GM04504 (cell line): ENCODE results near the gene RNASE8.

Experiments
- DNase-seq: peaks from one replicate; pipeline ENCODE4 v3.0.0-alpha.2; 2012; ENCODE audit warnings: low read depth

Gene RNASE8

DNA sequence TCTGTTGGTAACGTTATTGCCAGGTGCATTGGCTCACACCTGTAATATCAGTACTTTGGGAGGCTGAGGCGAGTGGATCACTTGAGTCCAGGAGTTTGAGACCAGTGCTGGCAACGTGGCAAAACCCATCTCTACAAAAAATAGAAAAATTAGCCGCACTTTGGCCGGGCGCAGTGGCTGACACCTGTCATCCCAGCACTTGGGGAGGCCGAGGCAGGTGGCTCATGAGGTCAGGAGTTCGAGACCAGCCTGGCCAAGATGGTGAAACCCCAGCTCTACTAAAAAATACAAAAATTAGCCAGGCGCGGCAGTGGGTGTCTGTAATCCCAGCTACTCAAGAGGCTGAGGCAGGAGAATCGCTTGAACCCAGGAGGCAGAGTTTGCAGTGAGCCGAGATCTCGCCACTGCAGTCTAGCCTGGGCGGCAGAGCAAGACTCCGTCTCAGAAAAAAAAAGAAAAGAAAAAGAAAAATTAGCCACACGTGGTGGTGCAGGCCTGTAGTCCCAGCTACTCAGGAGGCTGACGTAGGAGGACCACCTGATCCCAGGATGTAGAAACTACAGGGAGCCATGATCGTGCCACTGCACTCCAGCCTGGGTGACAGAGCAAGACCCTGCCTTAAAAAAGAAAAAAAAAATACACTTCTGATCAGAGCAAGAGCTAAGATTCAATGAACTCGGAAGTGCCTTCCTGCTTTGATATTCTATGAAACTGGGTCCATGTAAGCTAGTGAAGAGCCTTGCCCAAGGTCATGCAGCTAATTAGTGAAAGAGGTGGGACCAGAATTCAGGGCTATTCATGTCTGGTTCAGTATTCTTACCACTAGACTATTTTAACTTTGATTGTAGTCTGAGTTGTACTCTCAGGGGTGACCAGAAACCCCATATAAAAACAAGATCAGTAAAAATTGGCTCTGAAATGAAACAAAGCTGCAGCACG is 4.2 kb upstream of the RNASE8 start:
- DNase-seq, result no peak

- no peak for DNase-seq
Observed at GRCh38 chr14:21054123-21054767, 3.4 kb upstream of the RNASE8 start.

DNA sequence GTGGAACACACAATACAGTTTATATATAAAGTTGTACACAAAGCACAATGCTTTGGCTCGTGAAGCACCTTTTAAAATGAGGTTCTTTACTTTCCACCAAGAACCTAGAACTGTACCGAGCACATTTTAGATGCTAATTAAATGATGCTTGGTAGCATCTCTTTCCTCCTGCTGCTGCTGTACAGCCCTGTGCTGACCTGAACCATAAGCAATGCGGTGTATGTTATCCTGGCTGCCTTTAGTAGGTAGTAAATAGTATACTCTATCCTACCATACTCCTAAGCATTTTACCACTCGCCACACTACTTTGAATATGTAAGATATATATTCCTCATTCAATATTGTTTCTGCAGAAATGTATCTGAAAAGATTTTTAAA is 2.9 kb upstream of the RNASE8 start:
- DNase-seq, result no peak

- DNase-seq, result no peak
Observed at GRCh38 chr14:21055432-21056117, 2.0 kb upstream of the RNASE8 start.

DNA sequence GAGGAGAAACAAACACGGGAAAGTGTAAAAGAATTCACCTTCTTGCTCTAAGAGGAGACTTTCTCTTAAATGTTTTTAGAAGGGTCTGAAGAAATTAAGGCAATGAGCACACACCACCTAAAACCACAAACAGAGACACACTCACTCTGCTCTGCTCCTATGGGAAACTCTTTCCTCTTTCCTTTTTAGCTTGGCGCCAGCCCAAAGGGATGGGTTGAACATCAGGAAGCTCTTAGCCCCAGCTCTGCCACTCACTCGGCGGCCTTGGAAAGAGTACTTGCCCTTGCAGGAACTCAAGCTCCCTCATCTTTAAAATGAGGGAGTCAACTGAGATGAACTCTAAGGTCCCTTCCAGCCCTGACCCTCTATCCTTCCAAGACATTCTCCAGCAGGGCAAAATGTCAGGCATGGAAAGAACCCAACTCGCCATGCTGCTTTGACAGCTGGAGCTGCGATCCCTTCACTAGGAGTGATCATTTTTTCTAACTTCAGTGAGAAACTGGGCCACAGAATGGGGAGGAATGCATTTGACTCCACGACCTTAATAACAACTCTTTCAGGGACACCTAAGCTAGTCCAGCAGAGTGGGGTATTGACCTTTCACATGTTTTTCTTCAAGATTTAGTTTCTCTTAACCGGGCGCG is 980 bp upstream of the RNASE8 start:
- peak; percentile 64 for DNase-seq

- DNase-seq, result no peak
Observed at GRCh38 chr14:21058903-21059302, 1.3 kb downstream of the RNASE8 start.

GRCh38 chr14:21059842-21060613 is 2.4 kb downstream of the RNASE8 start:
- peak; percentile 35 for DNase-seq

DNA sequence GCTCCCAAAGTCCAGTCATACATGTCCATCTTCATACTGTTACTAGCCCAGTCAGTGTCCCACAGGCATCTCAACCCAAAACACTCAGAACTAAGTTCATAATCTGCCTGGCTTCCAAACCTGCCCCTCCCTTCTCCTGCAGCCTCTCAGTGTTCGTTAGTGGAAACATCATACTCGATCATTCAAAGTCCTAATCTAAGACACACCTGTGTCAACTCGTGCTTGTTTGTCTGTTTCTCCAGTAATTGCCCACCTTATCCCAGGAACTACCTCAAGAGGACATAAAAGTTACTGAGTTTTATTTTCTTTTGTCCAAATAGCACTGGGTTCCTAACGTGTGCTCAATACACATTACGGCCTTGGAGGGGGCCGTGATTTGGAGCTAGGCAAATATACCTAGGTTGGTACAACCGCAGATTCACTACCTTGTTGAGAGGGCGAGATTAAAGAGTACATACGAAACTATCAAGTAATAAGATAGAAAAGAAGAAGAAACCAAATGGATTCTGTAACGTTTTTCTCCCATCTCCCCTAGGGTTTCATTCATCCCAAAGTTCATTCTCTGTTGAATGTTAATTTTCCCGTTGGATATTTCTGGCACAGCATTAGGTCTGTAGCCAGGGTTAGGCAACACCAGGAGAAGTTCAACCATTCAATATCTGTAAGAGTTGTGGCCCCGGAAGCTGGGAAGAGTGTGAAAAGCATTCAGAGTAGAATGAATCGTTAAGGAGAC is 3.2 kb downstream of the RNASE8 start:
- DNase-seq, result no peak

GRCh38 chr14:21061347-21061668 is 3.7 kb downstream of the RNASE8 start:
- no peak for DNase-seq

DNA sequence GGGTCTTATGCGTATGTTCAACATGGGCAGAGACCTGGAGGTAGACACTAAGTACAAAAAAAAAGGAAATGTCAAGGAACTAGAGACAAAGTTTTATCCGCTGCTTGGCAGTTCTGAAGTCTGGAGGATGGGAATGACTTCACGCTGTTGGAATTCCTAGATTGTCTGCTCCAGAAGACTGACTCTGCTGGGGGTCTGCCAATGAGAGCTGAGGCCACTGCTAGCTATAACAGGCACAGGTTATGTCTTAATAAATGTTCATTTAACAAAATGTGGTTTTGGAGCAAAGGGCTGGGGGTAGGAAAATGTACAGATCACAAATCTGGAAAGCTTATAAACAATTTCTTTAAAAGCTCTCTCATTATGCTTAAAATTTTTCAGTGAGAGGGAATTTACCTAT is 5.9 kb downstream of the RNASE8 start:
- peak; percentile 65 for DNase-seq

DNA sequence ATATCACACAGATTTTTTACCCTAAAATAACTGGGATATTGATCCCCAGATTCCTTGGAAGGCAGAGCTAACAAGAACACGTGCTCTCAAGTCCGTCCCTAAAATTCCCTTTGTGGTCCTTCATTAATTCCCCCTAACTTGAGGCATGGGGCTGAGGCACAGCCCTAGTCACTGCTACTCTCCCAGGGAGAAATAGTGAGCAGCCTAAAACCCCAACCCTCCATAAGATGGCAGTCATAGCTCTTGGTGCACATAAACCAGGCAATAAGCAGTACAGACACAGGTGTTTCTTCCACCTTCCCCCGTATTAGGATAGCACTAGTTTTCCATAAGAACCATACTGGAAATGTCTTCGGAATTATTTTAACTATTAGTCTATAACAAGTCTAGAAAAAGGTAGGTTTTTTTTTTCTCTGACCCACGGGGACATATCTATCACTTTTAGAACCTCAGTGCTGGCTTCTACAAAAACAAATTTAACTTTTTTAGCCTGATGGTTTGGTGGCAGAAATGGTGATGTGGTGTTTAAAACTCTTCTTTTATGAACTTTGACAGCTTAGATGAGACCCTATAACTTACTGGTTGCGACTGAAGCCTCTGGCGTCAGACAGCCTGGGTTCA is 9.4 kb downstream of the RNASE8 start:
- DNase-seq, result no peak

DNA sequence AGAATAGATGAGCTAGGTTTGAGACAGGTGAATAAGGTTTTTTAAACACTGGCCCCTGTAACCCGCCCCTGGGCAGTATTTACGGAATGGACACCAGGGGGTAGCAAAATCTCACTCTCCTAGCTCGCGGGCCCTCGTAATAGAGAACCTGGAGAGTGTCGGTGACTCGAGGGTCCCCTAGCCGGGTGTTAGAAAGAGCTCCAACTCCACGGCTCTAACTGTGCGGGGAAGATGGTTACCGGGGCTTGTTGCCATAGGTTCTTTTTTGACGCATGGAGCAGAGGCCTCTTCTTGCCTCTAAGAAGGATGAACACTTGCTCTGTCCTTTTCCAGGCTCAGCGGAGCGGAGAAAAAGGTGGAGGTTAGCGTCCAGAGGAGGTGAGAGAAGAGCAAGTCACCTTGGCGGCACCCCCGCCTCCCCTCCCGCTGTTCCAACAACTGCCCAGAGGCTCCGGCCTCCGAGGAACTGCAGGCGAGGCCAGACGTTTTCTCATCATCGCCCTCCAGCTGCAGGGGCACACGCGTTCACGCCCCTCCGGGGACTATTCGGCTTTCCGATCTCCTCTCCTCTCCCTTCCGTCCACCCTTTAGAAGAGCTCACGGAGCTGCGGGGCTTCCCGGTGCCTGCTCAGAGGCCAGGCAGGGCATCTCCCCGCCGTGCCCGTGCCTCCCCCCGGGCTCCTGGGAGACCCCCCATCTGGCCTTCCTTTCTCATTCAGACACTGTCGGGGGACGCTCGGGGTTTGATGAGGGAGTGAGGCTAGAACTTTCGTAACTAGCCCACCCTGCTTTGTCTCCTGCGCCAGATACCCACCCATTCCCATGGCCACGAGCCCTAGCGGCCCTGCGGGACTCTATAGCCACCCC is 11.1 kb downstream of the RNASE8 start:
- DNase-seq, result peak; percentile 34

DNA sequence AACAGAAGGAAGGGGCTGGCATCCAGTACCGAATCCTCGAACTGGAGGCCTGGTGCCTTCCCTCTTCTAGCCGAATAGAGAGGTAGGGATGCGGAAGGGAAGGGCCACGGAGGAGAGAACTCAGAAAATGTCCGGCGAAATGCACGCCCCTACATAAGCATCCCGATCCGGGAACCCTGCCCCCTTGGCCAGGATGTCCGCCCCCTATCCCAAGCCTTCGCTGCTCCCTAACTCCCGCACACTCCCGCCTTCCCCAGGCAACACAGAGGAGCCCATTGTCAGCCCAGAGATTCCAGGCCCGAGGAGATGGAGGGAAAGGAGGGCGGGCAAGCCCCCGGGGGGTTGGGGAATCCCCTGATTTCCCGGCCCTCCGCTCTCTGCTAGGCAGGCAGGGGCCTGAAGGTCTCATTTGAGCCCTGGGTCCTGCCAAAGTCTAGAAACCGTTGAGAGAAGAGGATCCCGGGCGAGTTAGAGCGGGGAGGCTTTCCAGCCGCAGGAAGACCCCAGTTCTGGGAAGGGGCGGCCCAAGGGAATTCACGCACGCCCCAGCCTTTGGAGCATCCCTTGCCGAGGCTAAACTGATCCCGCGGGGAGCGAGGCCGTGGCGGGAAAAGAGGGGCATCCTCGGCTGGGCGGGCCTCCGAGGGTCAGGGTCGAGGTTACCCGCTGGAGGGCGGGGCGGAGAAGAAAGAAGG is 11.9 kb downstream of the RNASE8 start:
- no peak for DNase-seq

DNA sequence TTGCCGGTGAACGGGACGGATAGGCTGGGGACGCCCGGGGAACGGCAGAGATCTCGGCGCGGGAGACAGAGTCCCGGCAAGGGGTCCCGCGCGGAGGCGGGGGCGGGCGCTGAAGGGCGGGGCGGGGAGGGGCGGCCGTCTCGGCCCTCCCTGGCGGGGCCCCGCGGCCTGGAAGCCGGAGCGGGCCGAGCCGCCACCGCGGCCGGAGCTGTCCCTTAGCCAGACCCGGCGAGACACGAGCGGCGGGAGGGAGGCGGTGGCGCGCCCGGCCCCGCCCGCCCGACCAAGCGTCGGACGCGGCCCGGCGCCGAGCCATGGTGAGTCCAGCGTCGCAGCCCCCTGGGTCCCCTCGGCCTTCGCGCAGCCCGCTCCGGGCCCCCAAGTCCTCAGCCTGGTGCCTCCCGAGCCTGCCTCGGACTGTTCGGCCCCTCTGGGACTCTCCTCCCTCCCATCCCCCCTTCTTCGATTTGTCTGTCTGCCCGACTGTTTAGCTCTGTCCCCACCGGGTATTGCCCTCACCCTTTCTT is 12.5 kb downstream of the RNASE8 start, which contains the start of gene ARHGEF40:
Gene ARHGEF40 (plus strand): TSS at position 222 of the 527 bp plus-strand sequence. CDS start 93 bp downstream, at position 315.
- peak; percentile 21 for DNase-seq

DNA sequence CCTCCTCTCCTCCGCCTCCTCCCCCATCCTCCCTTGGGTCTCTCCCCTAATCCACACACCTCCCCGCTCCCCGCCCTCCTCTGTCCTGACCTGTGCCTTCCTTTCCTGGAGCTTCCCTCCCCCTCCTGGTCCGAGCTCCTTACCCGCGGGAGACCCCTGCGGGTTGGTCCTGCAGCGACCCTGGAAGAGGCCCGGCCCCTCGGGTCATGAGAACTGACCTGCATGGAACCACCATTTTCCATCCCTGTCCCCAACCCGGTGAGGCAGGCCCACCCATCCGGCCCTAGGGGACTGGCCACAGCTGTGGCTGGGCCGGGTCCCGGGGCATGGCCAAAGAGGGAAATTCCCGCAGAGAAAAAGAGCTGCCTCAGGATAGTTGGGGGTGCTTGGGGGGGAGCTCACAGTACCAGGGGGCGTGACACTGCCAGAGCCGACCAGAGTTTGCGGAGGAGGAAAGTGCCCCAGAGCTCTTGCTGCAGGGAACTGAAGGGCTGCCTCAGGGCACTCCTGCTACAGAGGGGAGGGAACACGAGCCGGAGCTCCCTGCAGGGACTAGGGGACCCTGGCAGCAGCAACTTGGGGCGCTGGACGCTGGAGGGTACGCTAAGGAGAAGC is 13.1 kb downstream of the RNASE8 start:
- no peak for DNase-seq

DNA sequence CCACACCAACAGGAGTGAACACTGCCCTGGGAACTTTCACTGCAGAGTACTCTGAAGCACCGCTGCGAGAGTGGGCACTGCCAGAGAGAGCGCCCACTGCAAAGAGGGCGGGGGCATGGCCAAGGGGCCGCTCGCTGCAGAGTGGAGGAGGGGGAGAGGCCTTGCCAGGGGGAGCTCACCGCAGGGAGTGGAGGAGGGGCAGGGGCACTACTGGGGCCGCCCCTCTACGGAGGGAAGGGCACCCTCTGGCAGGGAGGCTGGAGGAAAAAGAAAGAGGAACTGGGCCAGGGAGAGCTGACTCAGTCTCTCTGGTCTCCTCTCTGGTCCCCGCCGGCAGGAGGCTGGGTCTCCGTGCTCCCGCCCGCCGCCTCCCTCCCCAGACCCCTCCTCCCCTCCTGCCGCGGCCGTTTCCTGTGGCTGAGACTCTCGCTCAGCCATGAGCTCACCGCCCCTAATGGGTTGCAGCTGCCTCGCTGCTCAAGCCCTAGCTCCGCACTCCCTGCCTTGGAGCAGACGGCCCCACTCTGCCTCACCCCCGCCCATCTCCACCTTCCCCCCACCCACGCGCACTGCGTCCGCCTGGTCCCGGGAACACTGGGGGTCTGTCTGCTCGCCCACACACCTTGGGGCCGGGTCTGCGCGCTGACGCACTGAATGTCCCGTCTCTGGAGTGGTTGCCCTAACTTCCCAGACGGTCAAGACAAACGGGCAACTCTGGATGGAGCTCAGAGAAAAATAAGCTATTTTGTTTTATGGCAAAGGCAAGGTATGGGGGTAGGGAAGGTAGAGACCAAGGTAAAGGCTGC is 13.8 kb downstream of the RNASE8 start:
- DNase-seq, result peak; percentile 87

- DNase-seq, result peak; percentile 46
Observed at GRCh38 chr14:21072031-21072473, 14.4 kb downstream of the RNASE8 start.
